Fibroblast of peridontal ligament (primary cell): ENCODE data around the gene VAPA.

Experiments
- DNase-seq: peaks from one replicate; pipeline ENCODE4 v3.0.0-alpha.2; 2010; ENCODE audit errors: extremely low read depth

The VAPA gene

GRCh38 chr18:9941103-9941502, 27.3 kb downstream of the VAPA start:
- DNase-seq = no peak

GRCh38 chr18:9941660-9942059, 27.8 kb downstream of the VAPA start:
- DNase-seq = no peak

GRCh38 chr18:9943311-9943710, 29.5 kb downstream of the VAPA start:
- DNase-seq = no peak

- DNase-seq = no peak
These were observed 31.0 kb downstream of the VAPA start for GRCh38 chr18:9944805-9945204.

- no peak for DNase-seq
These were observed 33.0 kb downstream of the VAPA start for GRCh38 chr18:9946831-9947230.

- DNase-seq = no peak
These were observed 33.4 kb downstream of the VAPA start for GRCh38 chr18:9947248-9947647.

- DNase-seq = no peak
These were observed 35.5 kb downstream of the VAPA start for GRCh38 chr18:9949315-9949714.

GRCh38 chr18:9949861-9950260, 36.0 kb downstream of the VAPA start:
- peak; percentile 20 for DNase-seq

- peak; percentile 70 for DNase-seq
These were observed 36.6 kb downstream of the VAPA start for GRCh38 chr18:9950289-9951016.

- DNase-seq = peak; percentile 81
These were observed 37.4 kb downstream of the VAPA start for GRCh38 chr18:9951022-9951859.

- DNase-seq = peak; percentile 35
These were observed 39.0 kb downstream of the VAPA start for GRCh38 chr18:9952633-9953416.

- DNase-seq = no peak
These were observed 45.1 kb downstream of the VAPA start for GRCh38 chr18:9958861-9959399.

GRCh38 chr18:9959564-9959963, 45.7 kb downstream of the VAPA start:
- no peak for DNase-seq

- no peak for DNase-seq
These were observed 46.6 kb downstream of the VAPA start for GRCh38 chr18:9960258-9960904.

GRCh38 chr18:9961041-9961440, 47.2 kb downstream of the VAPA start:
- DNase-seq = peak; percentile 68

- no peak for DNase-seq
These were observed 52.2 kb downstream of the VAPA start for GRCh38 chr18:9965711-9966624.

GRCh38 chr18:9968081-9968848, 54.4 kb downstream of the VAPA start:
- no peak for DNase-seq

GRCh38 chr18:9969247-9969646, 55.4 kb downstream of the VAPA start:
- no peak for DNase-seq

GRCh38 chr18:9971313-9971920, 57.6 kb downstream of the VAPA start:
- peak; percentile 90 for DNase-seq
